ENCODE results near the gene BORCS5. TPM values are rescaled to one million over a fixed set of nuclear protein-coding genes. Genes with fewer than 3 reads are reported as not detected.

BORCS5 gene
- total and polyA plus RNA-seq, 7 donors, result 4.3 to 13.3 (median 11.0) TPM

DNA sequence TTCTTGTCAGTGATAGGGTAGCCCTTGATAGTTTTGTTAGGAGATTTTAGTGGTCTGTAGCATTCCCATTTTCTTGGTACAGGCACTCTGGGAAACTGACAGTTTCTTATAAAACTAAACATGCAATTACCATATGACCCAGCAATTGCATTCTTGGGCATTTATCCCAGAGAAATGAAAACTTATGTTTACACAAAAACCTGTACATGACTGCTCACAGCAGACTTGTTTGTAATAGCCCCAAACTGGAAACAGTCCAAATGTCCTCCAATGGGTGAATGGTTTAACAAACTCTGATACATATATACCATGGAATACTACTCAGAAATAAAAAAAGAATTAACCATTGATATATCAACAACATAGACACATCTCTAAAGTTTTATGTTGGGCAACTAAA lies 75.5 kb downstream of the BORCS5 start:
- Histone ChIP-seq H3K27ac (no peak overlapping the region), H3K36me3 (ENCODE audit: insufficient read depth in 1 of 2, low read depth in 1 of 2) (peaks cover 0 to 10% of the 10 kb centered on the region in 2 donors), H3K4me3 (no peak overlapping the region), H3K4me1 (no peaks in the 10 kb centered on the region), H3K9me3 (no peaks in the 10 kb centered on the region), H3K27me3 (ENCODE audit: insufficient read depth in 3 of 3, low read length in 2 of 3) (no peaks in the 10 kb centered on the region)
- TF ChIP-seq, protein P1, sequence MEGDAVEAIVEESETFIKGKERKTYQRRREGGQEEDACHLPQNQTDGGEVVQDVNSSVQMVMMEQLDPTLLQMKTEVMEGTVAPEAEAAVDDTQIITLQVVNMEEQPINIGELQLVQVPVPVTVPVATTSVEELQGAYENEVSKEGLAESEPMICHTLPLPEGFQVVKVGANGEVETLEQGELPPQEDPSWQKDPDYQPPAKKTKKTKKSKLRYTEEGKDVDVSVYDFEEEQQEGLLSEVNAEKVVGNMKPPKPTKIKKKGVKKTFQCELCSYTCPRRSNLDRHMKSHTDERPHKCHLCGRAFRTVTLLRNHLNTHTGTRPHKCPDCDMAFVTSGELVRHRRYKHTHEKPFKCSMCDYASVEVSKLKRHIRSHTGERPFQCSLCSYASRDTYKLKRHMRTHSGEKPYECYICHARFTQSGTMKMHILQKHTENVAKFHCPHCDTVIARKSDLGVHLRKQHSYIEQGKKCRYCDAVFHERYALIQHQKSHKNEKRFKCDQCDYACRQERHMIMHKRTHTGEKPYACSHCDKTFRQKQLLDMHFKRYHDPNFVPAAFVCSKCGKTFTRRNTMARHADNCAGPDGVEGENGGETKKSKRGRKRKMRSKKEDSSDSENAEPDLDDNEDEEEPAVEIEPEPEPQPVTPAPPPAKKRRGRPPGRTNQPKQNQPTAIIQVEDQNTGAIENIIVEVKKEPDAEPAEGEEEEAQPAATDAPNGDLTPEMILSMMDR (IDR thresholded peaks at IDR 0.05), result no peak
- intact Hi-C loops (cut with DNase I), result no loop called here
- ATAC-seq (no peak), DNase-seq (no peak)

DNA sequence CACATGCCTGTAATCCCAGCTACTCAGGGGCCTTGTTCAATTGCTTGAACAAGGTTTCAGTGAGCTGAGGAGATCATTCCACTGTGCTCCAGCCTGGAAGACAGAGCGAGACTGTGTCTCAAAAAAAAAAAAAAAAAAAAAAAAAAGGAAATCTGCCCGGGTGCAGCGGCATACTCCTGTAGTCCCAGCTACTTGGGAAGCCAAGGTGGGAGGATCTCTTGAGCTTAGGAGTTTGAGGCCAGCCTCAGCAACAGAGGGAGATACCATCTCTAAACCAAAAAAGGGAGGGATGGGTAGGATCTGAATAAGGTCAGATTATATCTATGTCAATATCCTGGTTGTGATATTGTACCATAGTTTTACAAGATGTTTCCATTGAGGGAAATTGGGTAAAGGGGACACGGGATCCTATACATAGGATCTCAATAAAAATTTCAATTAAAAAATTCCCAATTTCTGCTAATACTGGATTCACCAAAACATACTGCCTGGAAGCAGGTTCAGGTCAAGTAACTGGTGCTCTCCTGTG lies 76.4 kb downstream of the BORCS5 start:
- 61 to 90% (median 87%) methylated on average over 3 to 4 of the region's 4 CpGs for WGBS, 3 donors
- Histone ChIP-seq H3K4me1 (no peaks in the 10 kb centered on the region), H3K36me3 (ENCODE audit: insufficient read depth in 1 of 2, low read depth in 1 of 2) (peaks cover 0 to 10% of the 10 kb centered on the region in 2 donors), H3K4me3 (no peak overlapping the region), H3K27me3 (ENCODE audit: insufficient read depth in 3 of 3, low read length in 2 of 3) (no peaks in the 10 kb centered on the region), H3K9me3 (no peaks in the 10 kb centered on the region), H3K27ac (no peak overlapping the region)
- intact Hi-C loops (cut with DNase I), result no loop called here
- ATAC-seq (no peak), DNase-seq (no peak)
- TF ChIP-seq, protein P1 (IDR thresholded peaks at IDR 0.05), result no peak

DNA sequence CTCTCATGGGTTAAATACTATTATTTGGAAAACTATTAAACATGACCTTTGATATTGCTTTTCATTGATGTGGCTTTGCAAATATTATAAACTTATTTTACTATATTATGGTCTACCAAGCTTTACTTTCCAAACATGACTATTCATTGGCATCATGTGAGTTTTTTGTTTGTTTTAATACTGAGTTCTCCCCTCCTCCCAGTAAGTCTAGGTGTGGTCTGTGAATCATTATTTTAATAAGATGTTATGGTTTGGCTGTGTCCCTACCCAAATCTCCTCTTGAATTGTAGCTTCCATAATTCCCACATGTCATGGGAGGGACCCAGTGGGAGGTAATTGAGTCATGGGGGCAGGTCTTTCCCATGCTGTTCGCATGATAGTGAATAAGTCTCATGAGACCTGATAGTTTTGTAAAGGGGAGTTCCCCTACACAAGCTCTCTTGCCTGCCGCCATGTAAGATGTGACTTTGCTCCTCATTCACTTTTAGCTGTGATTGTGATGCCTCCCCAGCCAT lies 80.0 kb downstream of the BORCS5 start:
- H3K4me3 ChIP-seq, result no peak overlapping the region
- peaks cover 0 to 10% of the 10 kb centered on the region in 2 donors for H3K36me3 ChIP-seq (ENCODE audit: insufficient read depth in 1 of 2, low read depth in 1 of 2)
- peaks cover 7% of the 10 kb centered on the region for H3K4me1 ChIP-seq

DNA sequence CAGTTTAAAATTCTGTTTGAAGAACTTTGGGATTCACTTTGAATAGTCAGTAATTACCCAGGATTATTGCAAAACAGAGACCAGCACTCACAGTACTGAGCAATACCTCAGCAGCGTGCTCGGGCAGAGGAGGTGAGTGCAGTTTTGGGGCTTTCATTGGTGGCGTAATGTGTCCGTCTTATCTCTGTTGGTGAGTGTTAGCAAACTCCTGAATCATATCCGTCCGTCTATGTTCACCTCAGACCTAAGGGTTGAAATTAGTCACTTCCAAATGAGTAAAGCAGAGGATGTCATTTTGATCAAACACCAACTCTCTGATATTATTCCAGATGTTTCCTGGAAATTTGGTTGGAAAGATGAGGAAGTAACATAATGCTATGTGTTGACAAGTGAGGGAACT lies 82.8 kb downstream of the BORCS5 start:
- DNase-seq (no peak), ATAC-seq (peak in 1 of 4 donors; percentile 42)
- TF ChIP-seq, protein P1 (IDR thresholded peaks at IDR 0.05), result no peak
- intact Hi-C loops (cut with DNase I), result no loop called here
- H3K4me3 ChIP-seq, result no peak overlapping the region
- H3K9me3 ChIP-seq, result no peaks in the 10 kb centered on the region
- no peak overlapping the region for H3K27ac ChIP-seq
- H3K4me1 ChIP-seq, result peaks cover 26% of the 10 kb centered on the region
- H3K36me3 ChIP-seq (ENCODE audit: insufficient read depth in 1 of 2, low read depth in 1 of 2), result peaks cover 0 to 10% of the 10 kb centered on the region in 2 donors
- 75 to 78% (median 77%) methylated on average over 6 of the region's 6 CpGs for WGBS, 3 donors
- no peaks in the 10 kb centered on the region for H3K27me3 ChIP-seq (ENCODE audit: insufficient read depth in 3 of 3, low read length in 2 of 3)

More for the DNA sequence above, 80.0 kb downstream of the BORCS5 start:
- Histone ChIP-seq H3K27ac (no peak overlapping the region), H3K27me3 (ENCODE audit: insufficient read depth in 3 of 3, low read length in 2 of 3) (no peaks in the 10 kb centered on the region), H3K9me3 (no peaks in the 10 kb centered on the region)
- WGBS, 3 donors, result 92 to 98% (median 97%) methylated on average over 2 of the region's 2 CpGs
- TF ChIP-seq, protein P1 (IDR thresholded peaks at IDR 0.05), result no peak
- no peak for DNase-seq
- intact Hi-C loops (cut with DNase I), result no loop called here
- no peak for ATAC-seq

Data from psoas muscle (tissue), 8 donors.